ENCODE data around the gene NLGN4X.
"Not testable (repeated sequence)": the region's sequence is repeated elsewhere in the genome, so short reads cannot be mapped to it uniquely, and the experiment has no call there.

Gene NLGN4X

DNA sequence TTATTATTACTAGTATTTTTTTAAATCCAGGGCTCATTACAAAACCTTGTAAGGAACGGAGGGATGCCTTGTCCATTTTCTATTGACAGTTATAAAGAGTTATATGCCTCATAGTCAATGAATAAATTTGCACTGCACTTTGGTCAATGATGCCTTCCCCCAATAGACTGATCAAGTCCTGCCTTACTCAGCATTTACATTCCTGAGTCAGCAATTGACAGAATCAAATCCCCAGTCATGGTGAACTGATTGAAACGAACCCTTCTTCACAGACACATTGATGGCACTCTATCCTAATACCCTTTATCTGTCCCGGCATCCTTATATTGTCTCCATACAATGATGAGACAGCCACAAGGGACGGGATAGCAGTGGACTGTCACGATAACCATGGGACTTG, 213.2 kb downstream of the NLGN4X start:
- no peak for DNase-seq (ENCODE audit: low spot score)

DNA sequence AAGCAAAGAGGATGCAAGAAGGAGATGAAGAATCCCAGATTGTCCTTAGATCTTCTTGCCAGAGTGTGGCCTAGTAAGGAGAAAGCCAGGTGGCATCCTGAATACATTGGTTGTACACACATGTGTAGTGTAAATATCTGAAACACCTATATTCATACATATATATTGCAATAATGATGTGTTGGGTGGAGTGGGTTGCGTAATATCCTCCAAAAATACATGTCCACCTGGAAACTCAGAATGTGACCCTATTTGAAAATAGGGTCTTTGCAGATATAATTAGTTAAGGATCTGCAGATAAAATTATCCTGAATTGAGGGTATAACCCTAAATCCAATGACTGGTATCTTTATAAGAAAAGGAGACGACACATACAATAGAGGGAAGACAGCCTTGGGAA, 216.3 kb downstream of the NLGN4X start:
- no peak for DNase-seq (ENCODE audit: low spot score)

DNA sequence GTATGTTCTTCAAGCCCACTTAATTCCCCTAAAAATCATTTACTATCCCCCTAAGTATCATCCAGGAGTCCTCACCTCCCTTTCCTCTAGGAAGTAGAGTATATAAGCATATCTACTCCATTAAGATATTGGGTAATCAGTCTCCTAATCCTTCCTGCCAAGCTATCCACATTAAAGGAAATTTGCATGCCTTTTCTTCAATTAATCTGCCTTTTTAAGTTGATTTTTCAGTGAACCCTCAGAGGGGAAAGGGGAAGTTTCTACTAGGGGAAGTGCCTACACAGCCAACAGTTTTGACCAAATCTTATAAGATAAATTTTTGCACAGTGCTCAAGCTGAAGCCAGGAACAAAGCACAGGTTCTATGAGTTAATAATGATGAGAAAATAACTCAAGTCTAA, 222.8 kb downstream of the NLGN4X start:
- DNase-seq (ENCODE audit: low spot score) = no peak

DNA sequence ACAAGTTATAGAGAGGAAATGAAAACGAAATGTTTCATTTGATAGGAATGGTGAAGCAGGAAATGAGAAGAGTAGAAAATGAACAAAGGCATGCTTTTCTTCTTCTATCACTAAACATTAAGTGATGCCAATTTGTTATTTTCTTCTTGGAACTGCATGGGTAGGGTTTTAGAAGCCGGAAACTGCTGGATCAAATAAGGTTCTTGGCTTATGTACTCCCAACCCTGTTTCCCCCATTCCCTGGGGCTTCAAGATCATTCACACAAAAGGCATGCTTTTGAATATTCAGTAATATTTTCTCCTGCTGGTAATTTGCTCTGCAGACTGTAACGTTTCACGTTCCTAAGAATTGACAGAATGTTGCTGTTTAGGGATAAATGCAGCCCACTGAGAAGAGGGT, 224.1 kb downstream of the NLGN4X start:
- DNase-seq (ENCODE audit: low spot score) = no peak

DNA sequence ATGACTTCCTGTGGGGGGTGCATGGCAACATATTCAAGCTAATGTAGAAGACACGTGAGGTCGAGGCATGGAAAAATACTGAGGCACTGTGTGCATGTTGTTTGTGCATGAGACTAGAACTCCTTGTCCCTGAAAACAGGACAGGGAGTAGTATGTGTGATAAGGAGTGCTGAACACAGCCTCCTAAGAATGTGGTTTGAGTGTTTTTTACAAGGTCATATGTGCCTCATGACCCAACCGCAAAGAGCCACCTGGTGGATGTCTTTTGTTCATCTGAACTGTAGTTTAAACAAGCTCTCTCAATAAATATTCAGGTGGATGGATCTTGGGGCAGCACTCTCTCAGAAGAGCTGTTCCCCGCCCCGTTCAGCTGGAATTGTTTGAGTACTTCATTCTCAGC, 226.6 kb downstream of the NLGN4X start:
- DNase-seq (ENCODE audit: low spot score) = no peak

DNA sequence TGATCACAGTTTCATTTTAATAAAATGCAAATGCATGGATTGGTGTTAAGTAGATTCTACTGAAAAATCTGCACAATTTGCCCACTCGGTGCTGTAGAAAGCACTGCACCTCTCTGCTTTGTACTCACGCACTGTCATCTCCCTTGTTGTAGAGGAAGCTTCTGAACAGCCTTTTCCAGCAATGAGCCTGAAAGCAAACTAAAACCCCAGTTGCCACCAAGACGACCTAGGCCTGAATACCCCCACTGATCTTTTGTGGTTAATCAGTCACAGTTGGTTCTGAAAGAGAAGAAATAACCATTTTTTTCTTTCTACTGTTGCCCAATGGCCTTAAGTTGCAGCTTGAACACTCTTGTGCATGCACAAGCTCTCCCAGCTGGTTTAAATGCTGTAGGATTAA, 229.8 kb downstream of the NLGN4X start:
- no peak for DNase-seq (ENCODE audit: low spot score)

DNA sequence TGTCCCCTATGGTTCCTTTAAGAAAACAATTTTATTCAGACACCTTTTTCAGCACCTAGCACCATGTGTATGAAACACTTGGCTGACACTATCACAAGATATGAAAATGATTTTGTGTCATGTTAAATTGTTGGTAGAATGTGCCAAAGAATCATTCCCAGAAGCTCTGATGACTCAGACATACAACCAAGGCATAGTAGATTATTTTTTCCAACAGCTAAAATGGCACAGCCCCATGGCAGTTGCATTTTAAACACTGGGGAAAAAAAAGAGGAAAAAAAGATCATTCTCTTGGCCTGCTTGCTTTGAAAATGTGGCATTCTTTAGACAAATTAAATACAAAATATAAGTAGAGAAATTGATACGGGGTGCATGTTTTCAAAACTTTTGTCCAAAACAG, 230.2 kb downstream of the NLGN4X start:
- no peak for DNase-seq (ENCODE audit: low spot score)

DNA sequence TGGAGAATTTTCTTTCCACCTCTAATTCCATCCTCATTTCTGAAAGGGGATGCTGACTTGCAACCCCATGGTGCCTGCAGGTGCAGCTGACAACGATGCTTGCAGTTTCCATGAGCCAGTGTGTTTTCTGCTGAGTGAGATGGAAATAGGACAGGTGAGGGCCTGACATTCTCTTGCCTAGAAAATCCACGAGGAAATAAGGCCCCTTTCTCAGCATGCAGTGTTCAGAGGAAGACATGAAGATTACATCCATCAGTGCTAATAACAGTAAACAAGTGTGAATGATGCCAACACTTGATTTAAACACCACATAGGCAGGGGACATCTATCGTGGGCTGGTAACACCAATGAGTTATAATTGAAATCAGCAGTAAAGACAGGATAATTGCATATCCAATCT, 237.3 kb downstream of the NLGN4X start:
- DNase-seq (ENCODE audit: low spot score) = no peak

DNA sequence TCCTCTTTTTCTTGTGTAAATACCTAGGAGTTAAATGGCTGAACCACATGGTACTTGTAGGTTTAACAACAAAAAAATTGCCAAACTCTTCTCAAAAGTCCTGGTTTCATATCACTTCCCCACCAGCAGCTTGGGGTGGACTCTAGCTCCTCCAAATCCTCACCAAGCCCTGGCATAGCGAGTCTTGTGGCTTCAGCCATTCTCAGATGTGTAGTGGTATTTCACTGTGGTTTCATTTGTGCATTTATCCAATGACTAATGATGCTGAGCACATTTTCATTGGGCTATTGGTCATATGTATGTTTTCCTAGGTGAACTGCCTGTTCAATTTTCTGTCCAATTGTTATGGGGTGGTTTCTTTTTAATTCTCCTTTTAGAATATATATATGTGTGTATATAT, 249.3 kb downstream of the NLGN4X start:
- DNase-seq (ENCODE audit: low spot score) = no peak

DNA sequence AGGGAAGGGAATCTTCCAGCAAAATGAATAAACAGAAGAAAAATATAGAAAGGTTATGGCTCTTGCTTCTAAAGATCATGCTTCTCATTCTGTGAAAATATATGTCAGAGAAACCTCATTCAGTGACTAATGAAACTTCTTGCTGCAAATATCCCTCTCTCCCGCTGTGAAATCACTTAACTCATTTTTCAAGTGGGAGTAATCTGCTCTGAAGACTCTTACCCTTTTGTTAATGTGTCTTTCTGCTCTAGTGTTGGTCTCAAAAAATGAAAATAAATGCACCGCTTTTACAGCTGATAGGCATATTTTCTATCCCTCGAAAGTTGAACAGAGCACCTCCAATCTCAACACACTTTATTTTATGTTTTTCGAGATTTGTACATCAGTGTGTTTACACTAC, 252.3 kb downstream of the NLGN4X start:
- no peak for DNase-seq (ENCODE audit: low spot score)

DNA sequence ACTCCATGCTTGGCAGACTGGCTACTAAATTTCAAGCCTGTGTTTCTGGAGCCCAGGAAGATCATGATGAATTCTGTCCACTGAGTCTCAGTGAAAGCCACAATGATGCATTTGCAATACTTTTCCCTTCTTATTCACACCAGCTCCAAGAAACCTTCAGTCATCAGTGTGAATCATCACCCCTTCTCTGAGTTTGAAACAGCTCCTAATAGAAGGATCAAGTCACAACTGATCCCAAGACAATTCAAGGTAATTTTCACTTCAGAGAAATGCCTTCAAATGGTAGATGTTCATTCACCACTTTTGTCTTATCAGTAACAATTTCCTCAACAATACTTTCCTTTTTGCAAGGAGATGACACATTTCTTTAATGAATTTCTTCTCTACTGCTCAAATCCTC, 257.4 kb downstream of the NLGN4X start:
- no peak for DNase-seq (ENCODE audit: low spot score)

DNA sequence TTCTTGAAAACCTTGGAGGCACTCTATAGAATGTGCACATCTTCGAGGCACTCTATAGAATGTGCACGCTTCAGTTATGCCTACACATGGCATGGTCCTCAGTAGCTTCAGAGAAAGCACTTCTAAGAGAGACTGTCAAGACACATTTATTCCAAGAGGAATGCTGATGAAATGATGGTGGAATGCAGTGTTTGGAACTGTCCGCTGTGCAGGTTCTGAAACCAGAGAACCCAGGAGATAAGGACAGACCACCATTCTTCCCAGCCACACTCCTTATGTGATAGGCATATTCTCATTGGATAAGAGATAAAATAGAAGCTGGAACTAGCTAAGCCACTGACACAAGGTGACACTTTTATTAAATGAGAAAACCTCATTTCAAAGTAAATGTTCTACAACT, 263.3 kb downstream of the NLGN4X start:
- no peak for DNase-seq (ENCODE audit: low spot score)

DNA sequence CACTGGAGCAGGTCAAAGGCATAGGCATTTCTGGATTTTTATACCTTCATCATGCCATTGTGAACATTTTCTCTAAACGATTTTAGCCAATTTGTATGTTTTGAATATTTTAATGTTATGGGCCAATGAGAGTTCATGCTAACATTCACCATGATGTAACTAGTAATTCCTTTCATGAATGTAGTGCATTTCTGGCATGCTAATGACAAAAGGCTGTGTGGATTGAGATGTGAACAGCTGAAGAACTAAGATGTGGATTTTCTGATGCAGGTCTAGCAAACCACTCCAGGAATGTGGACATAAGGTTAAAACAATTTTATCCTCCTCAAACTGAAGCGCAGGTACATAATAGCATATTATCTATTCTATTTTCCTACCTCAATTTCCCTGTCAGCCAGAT, 269.4 kb downstream of the NLGN4X start:
- no peak for DNase-seq (ENCODE audit: low spot score)

DNA sequence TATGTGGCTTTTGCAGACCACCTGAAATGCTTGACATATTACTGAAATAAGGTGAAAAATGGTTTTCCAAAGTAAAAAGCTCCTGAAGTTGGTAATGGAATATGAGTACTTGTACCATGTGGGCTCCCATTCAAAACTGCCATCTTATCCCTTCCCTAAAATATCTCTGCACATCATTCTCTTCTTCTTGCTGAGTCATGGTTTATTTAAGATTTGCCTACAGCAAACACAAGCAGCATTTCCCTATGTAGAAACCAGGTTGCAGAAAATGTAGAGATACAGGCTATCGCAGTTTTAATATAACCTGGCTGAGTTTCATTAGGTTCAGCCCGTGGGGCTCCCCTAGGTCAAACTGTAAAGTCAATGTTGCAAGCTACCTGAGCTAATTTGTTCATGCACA, 270.1 kb downstream of the NLGN4X start:
- DNase-seq (ENCODE audit: low spot score) = no peak

DNA sequence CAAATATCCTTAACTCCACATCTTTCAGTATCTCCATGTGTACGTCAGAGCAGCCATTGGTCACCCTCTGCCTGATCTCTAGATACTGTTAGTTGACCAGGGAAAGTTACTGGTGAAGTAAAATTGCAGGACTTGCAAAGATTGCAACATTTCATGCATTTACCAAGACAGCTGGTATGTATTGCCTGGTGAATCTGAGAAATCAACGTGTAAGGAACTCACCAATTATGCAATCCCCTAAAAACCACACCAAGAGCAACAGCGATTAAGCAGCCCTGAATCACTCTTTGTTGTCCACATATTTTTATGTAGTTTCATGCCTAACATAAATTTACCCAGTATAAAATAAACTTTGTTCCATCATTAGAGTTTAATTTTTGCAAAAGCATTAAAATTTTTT, 271.2 kb downstream of the NLGN4X start:
- DNase-seq (ENCODE audit: low spot score) = no peak

DNA sequence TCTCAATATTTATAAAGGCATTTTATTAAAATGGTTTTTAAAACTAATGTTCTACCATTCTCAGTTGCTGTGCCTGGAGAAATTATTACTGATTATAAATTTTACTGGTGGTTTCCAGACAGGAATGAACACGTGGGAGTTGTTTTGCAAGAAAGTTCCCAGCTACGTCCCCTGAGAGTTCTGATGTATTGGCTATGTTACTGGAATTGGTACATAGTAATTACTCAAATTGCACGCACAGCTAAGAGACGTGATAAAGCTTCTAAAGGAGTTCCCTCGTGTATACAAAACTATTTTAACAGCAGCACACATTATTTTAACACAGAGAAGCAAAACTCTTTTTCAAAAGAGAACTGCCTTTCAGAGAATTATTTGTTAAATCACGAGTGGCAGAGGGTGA, 292.2 kb downstream of the NLGN4X start:
- DNase-seq (ENCODE audit: low spot score) = no peak

DNA sequence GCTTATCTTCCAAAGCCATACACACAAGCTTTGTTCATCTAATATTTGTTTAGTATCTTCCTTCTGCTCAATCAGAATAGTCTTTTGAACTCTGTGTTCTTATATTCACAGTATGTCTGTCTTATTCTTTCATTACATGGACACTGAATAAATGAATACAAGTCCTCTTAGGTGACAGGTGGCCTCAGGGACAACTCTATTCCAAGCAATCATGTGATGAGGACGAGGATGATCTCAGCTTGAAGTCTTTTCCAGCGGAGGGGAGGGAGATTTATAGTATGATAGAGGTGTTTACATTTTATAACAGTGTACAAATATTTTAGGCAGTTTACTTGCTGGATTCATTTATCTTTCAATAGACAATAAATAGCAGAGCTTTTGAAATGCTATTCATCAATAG, 300.4 kb downstream of the NLGN4X start:
- DNase-seq (ENCODE audit: low spot score) = no peak

DNA sequence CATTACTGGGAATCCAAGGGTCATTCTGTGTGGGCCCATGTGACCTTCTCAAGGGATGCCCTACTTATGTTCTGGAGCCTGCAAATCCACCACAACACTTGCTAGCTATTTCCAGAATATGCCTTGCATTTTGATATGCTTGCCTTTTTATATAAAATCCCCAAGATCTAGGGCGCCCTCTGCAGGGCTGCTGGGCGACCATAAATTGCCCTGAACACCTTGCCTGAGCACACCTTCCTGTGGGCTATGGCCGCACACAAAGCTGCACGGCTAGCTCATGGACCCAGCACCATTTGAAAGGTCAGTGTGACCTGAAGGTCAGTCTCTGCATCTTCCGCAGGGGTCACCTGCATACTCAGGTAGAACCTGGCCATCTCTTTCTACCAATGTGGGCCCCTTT, 311.7 kb downstream of the NLGN4X start:
- DNase-seq (ENCODE audit: low spot score) = no peak

DNA sequence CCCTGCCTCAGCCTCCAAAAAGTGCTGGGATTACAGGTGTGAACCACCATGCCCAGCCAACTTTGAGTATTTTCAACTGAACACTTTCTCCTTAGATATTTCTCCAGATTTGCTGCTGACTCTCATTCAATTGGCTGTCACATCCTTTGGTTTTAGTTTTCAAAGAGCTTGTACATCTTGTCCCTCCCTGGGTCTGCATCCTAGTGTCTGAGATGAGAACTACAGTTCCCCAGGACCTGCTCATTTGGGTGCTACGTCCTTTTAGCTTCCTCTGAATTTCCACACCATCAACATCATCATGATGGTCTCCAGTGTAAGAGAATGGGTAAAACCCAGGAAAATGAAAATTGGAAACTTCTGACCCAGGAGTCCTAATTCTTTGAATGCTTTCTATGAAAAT, 312.9 kb downstream of the NLGN4X start:
- no peak for DNase-seq (ENCODE audit: low spot score)

DNA sequence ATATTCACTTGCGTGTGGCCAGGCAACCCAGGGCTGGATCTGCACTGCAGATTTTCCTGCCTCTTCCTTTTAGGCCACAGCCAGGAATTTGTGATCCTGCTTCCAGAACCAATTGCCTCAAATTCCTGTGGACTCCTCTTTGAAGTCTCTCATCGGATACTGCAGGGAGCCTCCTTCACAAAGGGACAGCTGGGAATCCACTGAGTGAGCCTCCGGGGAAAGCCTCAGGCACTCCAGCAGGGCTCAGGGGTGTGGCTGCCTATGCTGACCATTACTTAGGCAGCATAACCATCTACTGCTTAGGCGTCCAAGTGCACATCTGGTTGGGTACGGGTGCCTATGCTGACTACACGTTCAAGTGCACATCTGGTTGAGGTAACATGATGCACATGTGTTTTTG, 321.5 kb downstream of the NLGN4X start:
- DNase-seq (ENCODE audit: low spot score) = no peak

DNA sequence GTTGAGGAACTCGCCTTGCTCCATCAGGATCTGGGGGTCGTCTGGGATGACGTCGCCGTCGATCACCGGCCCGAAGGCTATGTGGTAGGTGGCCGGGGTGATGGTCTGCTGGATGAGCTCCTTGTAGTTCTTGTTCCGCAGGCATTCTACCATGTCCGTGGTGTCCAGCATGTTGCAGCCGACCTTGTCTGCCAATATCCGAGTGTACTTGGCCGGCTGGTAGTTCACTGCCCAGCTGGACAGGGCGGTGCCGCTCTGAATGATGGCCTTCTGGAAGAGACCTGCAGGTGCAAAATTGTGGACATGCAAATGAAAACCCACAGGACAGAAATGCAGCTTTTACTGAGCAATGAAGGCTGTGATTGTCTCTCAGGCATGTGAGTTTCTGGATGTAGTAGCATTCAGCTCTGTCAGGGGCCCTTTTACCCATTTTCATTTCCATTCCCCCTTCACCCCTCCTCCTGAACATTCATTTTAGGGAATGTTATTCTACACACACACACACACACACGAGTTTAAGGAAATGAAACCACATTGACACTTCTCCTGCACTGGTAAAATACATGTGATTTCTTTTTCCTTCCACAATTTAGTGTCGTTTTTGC, 325.0 kb downstream of the NLGN4X start:
- not testable (repeated sequence) for DNase-seq (ENCODE audit: low spot score)

DNA sequence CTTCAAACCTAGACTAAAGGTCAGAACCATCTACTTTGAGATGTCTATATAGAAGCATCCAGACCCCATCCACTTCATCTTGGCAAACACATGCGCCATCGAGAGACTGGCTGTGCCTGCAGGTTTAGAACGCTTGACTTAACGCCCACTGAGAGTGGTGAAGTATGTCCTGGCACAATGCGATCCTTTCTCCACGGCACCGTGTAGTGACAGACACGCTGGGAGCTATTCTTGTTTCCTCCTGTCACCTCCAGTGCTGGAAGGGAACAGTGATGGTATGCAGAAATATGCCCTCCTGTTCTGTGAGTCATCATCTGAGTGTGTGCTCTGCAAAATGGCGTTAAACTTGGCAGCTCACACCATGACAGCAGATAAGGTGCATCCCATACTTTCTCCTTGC, 330.2 kb downstream of the NLGN4X start:
- DNase-seq (ENCODE audit: low spot score) = no peak

DNA sequence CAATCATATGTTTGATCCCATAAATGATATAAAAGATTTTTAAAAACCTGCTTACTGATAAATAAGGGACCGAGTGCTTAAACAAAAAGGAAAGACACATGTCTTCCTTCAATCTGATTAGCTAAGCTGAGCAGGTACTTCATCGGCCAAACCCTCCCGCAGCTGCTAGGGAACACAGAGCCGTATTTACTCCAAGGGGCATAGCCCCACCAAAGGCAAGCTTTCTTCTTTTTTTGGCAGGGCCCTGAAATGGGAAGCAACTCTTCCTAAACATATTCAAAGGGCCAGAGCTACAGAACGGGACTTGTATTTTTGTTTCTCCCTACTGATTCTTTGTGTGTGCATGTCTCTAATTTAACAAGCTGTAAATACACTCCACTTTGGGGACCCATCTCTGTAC, 337.3 kb downstream of the NLGN4X start:
- no peak for DNase-seq (ENCODE audit: low spot score)

DNA sequence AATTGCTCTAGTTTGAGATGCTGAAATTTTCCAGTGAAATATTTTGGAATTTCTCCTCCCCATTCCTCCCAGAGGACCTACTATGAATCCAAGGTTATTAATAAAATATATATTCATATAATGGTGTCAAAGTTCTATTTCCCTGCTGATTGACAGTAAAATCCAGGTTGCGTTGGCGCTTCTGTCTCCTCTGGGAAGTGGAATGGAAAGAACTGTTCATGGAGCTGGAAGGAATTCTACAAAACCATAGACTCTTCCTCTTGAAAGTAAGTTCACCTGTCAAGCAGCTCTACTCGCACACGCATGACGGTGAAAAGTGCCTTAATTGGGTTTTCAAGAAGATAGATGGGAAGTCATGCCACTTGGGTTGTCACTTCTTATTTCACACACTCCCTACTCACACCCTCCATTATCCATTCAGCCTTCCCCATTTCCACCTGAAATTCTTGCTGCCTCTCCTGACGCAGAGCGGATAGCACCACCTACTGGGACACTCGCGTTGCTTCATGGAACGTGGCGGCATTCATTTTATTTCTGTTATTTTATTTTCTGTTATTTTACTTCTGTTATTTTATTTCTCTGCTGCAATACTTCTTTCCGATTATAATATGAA, 351.6 kb downstream of the NLGN4X start:
- DNase-seq (ENCODE audit: low spot score) = peak; percentile 1
